ENCODE results near the gene IRF2.
"Not testable (repeated sequence)": the region's sequence is repeated elsewhere in the genome, so short reads cannot be mapped to it uniquely, and the experiment has no call there.

IRF2 gene

GRCh38 chr4:184349283-184350039, 124.9 kb downstream of the IRF2 start:
- H3K4me3 ChIP-seq (ENCODE audit: control insufficient read depth, low read depth, low read length), result no peak overlapping the region
- no peak for TF ChIP-seq CTCF (conservative IDR thresholded peaks at IDR 0.05; ENCODE audit: control insufficient read depth, insufficient read depth, low read depth, low read length)
- no peak for DNase-seq (ENCODE audit: low read depth)

DNA sequence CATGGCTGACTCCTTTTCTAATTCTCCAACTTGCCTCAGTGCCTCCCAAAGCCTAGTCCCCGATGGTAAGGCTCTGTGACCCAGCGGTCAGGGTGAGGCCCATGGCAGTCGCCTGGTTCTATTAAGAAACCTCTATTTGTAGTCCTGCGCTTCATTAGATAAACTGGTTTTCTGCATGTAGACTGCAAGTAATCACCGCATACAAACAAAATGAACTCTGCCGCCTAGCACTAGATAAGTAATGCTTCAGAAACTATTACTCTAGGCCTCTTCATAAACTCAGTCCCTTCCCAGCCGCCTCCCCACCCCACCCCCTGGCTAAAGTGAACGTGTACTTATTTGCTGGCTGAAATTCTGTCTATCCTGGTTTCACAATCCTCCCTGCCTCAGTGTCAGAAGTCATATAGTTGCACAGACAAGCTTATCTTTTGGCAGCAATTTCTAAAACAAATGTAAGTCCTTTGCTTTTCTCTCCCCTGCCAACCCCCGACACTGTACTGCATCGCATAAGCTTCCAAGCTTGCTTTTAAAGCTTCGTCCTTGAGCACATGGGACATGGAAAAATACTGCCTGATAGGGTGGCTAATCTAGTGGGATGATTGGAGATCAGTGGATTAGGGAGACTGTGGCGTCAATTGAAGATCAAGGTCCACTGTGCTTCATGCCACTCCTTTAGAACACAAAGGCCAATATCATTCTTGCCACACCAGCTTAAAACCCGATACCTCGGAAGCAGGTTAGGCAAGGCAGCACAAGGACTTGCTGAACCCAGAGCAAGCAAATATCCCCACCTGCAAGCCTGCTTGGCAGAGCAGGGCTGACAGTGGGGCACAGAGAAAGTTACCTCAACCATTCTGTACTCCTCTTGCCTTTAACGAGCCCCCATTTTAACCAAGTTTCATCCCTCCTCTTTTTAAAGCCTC, 125.8 kb downstream of the IRF2 start:
- no peak for TF ChIP-seq CTCF (conservative IDR thresholded peaks at IDR 0.05; ENCODE audit: control insufficient read depth, insufficient read depth, low read depth, low read length)
- no peak for DNase-seq (ENCODE audit: low read depth)
- H3K4me3 ChIP-seq (ENCODE audit: control insufficient read depth, low read depth, low read length), result no peak overlapping the region

- no peak overlapping the region for H3K4me3 ChIP-seq (ENCODE audit: control insufficient read depth, low read depth, low read length)
- DNase-seq (ENCODE audit: low read depth), result peak; percentile 46
- no peak for TF ChIP-seq CTCF (conservative IDR thresholded peaks at IDR 0.05; ENCODE audit: control insufficient read depth, insufficient read depth, low read depth, low read length)
Observed at GRCh38 chr4:184347251-184348239, 126.8 kb downstream of the IRF2 start.

DNA sequence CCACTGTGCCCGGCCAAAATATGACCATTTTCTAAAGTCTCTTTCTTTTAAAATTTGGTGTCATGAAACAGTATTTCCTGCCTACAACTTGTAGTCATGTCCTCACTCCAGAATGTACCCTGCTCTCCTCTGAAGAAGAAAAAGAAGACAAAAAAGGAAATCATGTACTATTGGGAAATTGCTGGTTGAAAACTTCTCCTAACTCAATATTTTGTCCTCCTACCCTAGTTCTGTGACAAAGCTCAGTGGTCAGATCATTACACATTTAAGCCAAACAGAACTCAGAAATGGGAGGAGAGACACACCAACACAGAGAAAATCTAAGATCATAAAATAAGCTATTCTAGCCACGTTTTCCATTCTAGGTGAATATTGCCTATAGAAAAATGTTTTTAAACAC, 127.7 kb downstream of the IRF2 start:
- no peak overlapping the region for H3K4me3 ChIP-seq (ENCODE audit: control insufficient read depth, low read depth, low read length)
- DNase-seq (ENCODE audit: low read depth), result no peak
- no peak for TF ChIP-seq CTCF (conservative IDR thresholded peaks at IDR 0.05; ENCODE audit: control insufficient read depth, insufficient read depth, low read depth, low read length)

GRCh38 chr4:184346273-184346672, 128.1 kb downstream of the IRF2 start:
- not testable (repeated sequence) for DNase-seq (ENCODE audit: low read depth); H3K4me3 ChIP-seq (ENCODE audit: control insufficient read depth, low read depth, low read length)

- TF ChIP-seq CTCF (conservative IDR thresholded peaks at IDR 0.05; ENCODE audit: control insufficient read depth, insufficient read depth, low read depth, low read length), result no peak
- H3K4me3 ChIP-seq (ENCODE audit: control insufficient read depth, low read depth, low read length), result no peak overlapping the region
- DNase-seq (ENCODE audit: low read depth), result no peak
Observed at GRCh38 chr4:184345573-184345922, 128.8 kb downstream of the IRF2 start.
